Suppressor macrophage treated with lipopolysaccharide for 1 hour (primary cell): ENCODE results near the gene ANKS1A.
"Not testable (repeated sequence)": the region's sequence is repeated elsewhere in the genome, so short reads cannot be mapped to it uniquely, and the experiment has no call there.

Source experiments
- DNase-seq, 3 donors: peaks; one replicate each; pipeline ENCODE4 v3.0.0-alpha.2; 2020 to 2022

The ANKS1A gene

GRCh38 chr6:34884996-34885395 lies 4.1 kb upstream of the ANKS1A start:
- DNase-seq, result no peak

GRCh38 chr6:34885837-34886236 lies 3.2 kb upstream of the ANKS1A start:
- not testable (repeated sequence) for DNase-seq

DNA sequence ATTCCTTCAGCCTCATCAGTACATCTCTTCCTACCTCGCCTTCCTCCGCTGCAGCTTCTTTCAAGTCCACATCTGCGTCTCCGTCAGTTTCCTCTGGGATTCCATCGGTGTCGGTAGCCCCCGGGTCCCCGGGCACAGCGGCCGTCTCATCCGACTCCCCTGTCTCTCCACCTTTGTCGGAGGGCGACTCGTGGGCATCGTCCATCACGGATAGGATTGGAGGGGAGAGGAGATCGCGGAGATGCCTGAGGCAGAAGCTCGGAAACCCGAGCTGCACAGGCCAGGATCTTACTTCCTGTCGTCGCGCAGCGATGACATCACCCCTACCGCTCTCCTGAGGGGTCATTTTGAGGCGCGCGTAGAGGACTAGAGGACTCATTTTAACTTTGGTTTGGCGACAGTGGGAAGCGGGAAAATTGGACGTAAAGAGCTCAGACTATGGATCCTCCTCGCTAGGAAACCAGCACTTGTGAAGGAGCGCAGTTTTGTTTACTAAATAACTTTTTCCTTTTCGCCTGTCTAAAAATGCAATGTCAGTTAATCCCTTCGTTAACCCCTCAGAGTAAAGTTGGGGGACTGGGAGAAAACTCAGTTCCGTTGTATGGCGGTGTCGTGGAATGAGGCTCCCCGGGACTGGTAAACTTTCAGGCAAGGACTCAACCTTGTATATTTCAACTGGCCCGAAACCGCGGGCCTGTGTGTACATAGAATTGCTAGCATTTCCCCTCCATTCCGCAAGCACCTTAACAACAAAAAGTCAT lies 1.1 kb upstream of the ANKS1A start, which contains the start of gene TAF11:
TSS of gene TAF11 (minus strand) at position 290 of the 761 bp plus-strand sequence. CDS start at position 205, 85 bp downstream.
- peak; percentile 93 to 96 (median 96) for DNase-seq

DNA sequence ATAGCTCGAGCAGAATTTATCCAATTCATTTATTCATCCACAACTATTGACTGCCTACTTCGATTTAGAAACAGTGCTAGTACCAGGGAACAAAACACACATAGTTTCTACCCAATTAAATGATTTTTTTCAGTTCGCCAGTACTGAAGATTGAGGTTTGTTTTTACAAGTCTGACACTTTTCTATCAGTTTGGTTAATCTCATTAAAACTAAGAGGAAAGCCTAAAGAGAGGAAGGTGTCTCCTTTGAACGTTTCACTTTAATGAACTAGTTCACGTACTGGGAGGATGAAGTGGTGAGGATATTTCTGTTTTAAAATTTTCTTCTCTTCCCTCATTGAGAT lies 570 bp upstream of the ANKS1A start:
- DNase-seq, result peak in 1 of 3 donors; percentile 23

- DNase-seq, result peak; percentile 30 to 52 (median 49)
Observed at GRCh38 chr6:34890533-34890925, 1.5 kb downstream of the ANKS1A start.

DNA sequence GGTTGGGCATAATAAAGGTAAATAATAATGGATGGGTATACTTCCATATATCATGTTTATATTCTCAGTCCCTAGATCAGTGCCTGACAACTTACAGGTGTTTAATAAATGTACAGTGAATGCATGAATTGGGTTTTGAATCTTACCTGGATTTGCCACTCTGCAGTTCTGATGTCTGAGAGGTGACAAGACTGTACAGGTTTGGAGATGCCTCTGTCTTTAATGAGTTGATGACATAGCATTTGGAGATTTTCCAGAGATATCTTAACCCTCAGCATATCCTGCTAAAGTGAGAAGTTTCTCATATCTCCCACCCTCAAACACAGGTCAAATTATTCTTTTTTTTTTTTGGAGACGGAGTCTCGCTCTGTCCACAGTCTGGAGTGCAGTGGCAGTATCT lies 2.2 kb downstream of the ANKS1A start:
- no peak for DNase-seq

DNA sequence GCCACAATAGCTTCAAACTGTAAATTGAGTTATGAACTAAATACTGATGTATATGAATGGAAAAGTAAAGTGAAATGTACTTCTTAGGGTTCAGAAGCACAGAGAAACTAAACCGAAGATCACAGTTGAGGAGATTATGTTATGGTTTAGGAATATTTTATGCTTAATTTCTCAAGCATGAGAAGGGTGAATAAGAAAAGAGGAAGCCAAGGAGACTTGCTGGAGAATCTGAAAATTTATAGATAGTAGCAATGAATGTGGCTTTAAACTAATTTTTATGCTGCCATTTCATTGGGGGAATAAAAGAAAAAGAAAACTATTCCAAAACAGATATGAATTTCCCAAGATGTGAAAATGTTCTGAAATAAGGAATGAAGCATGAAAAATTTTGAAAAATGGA lies 5.6 kb downstream of the ANKS1A start:
- no peak for DNase-seq

DNA sequence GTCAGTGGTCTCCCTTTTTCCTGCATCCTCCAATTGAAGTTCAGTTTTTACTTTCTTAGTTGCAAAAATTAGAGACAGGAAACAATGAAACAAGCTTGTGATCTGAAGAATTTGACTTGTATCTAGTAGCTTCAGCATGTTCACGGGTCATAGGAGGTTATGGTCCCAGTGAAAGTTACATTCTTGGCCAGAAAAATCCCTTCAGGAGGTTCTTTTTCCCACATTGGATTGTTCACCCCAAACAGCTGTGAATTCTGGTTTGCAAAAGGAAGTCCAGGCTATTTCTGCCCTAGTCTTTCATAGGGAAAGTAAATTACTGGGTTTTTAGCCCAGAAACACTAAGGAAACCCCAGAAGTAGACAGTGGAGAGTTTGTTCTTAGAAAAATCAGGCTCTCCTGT lies 8.1 kb downstream of the ANKS1A start:
- DNase-seq, result peak in 1 of 3 donors; percentile 33

GRCh38 chr6:34897716-34898115 lies 8.7 kb downstream of the ANKS1A start:
- DNase-seq, result peak; percentile 17 to 31 (median 24)

- DNase-seq, result not testable (repeated sequence)
Observed at GRCh38 chr6:34899748-34900147, 10.7 kb downstream of the ANKS1A start.

DNA sequence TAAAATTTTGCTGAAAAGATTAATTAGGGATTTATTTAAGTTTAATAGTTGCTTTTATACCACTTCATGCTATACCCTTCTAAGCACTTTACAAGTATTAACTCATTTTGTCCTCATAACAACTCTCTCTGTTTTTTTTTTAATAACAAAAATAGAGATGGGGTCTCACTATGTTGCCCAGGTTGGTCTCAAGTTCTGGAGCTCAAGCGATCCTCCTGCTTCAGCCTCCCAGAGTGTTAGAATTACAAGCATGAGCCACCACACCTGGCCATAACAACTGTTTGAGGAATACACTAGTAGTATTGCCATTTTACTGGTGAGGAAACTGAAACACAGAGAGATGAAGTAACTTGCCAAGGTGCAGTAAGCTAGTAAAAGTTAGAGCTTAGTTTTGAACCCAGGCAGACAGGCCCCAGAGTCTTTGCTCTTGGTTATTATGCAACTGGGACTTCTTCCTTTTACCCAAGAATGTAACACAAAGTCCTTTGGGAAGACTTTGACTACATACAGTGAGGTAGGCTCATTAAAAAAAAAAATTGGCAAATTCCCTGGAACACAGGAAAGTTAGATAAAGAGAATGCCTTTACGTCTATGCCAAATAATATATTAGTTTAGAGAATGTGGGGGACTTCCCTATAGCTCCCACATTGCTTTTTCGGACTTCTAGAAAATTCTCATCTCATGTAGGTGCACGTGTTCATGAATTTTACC lies 11.4 kb downstream of the ANKS1A start:
- DNase-seq, result no peak

DNA sequence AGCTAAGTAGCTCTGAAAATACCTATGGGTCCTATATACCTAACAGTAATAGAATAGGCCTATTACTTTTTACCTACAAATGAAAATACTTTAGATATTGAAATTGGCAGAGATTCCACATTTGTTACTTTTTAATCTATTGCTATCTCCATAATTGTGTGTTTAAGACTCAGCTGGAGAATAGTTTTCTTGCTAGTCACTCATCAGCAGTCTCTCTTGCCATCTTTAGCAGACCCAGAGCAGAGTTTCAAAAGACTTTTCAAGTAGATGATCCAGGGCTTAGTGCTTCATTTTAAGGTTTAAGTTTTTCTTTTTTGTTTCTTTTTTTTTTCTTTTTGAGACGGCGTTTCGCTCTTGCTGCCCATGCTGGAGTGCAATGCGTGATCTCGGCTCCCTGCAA lies 12.9 kb downstream of the ANKS1A start:
- DNase-seq, result no peak

- DNase-seq, result peak; percentile 34 to 54 (median 41)
Observed at GRCh38 chr6:34904990-34905613, 16.0 kb downstream of the ANKS1A start.

- peak; percentile 25 to 63 (median 51) for DNase-seq
Observed at GRCh38 chr6:34906826-34907225, 17.8 kb downstream of the ANKS1A start.

DNA sequence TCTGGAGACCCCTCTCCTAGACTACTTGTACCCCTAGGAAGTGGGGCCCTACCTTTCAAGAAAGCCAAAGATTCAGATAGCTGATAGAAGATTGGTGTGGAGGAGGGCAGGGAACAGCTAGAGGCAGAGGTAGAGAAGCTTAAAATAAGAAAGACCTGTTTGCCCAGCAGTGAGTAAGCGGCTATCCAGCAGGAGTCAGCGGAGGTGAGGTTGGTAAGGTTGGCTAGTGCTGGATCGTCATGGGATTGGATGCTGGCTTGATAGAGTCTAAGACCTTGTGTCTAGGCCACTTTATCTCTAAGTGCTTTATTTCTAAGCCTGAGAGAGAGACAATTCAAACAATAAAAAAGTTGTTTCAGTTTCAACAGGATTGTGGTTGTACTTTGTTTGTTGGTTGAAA lies 19.1 kb downstream of the ANKS1A start:
- no peak for DNase-seq

GRCh38 chr6:34909320-34909883 lies 20.3 kb downstream of the ANKS1A start:
- no peak for DNase-seq

DNA sequence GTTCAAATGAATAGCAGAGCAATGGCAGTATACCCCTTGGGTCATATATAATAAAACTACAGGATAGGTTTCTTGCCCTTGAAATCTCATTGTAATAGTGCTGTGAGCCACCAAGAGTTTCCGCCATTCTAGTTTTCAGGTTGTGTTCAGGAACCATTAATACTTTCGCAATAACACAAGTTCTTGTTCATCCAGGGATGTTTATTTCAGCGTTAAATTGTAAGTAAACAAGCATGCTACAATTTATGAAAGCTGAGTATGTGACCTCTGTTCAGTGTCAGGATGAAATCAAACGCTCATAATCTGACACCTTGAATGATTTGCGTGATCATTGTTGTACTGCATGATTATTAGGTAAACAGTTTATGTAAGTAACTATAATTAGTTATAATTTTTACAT lies 22.8 kb downstream of the ANKS1A start:
- DNase-seq, result no peak

- DNase-seq, result no peak
Observed at GRCh38 chr6:34912715-34913464, 23.8 kb downstream of the ANKS1A start.

DNA sequence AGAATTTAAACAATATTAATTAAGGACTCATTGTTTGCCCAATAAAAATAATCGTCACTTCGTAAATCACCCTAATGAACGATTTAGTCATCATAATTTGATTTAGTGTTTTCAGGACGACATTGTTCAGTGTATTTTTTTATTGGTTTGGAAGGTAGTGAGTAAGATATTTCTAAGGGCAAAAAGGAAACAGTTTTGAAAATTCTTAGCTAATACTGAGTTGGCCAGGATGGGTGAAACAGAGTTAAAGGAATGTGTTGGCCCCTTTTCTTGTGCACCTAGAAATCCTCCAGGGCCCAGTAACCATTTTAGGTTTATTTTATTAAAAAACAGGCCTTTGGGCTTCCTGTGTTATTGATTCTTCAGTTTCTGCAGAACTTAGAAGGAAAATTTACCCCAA lies 25.3 kb downstream of the ANKS1A start:
- no peak for DNase-seq

- DNase-seq, result no peak
Observed at GRCh38 chr6:34916348-34916967, 27.4 kb downstream of the ANKS1A start.

- DNase-seq, result no peak
Observed at GRCh38 chr6:34917626-34918285, 28.7 kb downstream of the ANKS1A start.

DNA sequence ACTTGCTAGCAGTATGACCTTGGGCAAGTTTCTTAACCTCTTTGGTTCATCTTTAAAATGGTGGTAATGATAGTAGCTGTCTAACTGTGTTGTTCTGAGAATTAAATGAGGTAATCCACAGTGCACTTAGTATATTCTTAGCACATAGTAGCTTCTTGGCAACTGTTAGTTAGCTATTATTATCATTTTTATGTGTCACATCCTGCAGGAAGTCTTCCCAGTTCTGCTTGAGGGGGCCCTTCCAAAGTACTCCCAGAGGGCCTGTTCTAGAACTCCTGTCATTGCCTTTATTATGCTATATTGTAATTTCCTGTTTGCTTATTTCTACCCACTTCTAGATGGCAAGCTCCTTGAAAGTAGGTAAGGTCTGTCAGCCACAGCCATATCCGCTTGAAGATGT lies 30.6 kb downstream of the ANKS1A start:
- DNase-seq, result no peak
